Progenitor cell of endocrine pancreas (in vitro differentiated cells): ENCODE data around the gene LHB. TPM values are rescaled to one million over a fixed set of nuclear protein-coding genes. Genes with fewer than 3 reads are reported as not detected.
"Not testable (repeated sequence)": the region's sequence is repeated elsewhere in the genome, so short reads cannot be mapped to it uniquely, and the experiment has no call there.

Source experiments
- DNase-seq: peaks from one replicate; pipeline ENCODE4 v3.0.0; 2021; ENCODE audit warnings: low spot score; ENCODE audit not compliant: unreplicated experiment
- H3K27ac Mint-ChIP-seq: 2 replicates; pipeline ENCODE4 v1.8.0; 2021; ENCODE audit warnings: mild to moderate bottlenecking, moderate library complexity, mixed read lengths
- H3K27me3 Mint-ChIP-seq: 2 replicates; pipeline ENCODE4 v1.8.0; 2021; ENCODE audit warnings: mixed read lengths
- H3K36me3 Mint-ChIP-seq: 2 replicates; pipeline ENCODE4 v1.8.0; 2022; ENCODE audit warnings: mixed read lengths; ENCODE audit not compliant: insufficient read depth
- H3K4me1 Mint-ChIP-seq: 2 replicates; pipeline ENCODE4 v1.8.0; 2021; ENCODE audit warnings: low read depth, mixed read lengths
- H3K4me3 Mint-ChIP-seq: 2 replicates; pipeline ENCODE4 v1.8.0; 2021; ENCODE audit warnings: low read depth, mild to moderate bottlenecking, moderate library complexity, mixed read lengths
- H3K9me3 Mint-ChIP-seq: 2 replicates; pipeline ENCODE4 v1.8.0; 2021; ENCODE audit warnings: low read depth, mixed read lengths
- total RNA-seq: library from RNA; stranded (reverse); gene quantifications from 2 replicates; pipeline ENCODE4 v1.2.1, GENCODE V29; 2021
- TF ChIP-seq, protein P1 (sequence below): fragments of 200-600 bp; sonication (generic); IDR thresholded peaks from one replicate; pipeline ENCODE4 v1.5.0; 2021; ENCODE audit warnings: antibody characterized with exemption, mild to moderate bottlenecking; ENCODE audit not compliant: unreplicated experiment

The LHB gene
- total RNA-seq, 1 donor from 2014 or later: not detected

DNA sequence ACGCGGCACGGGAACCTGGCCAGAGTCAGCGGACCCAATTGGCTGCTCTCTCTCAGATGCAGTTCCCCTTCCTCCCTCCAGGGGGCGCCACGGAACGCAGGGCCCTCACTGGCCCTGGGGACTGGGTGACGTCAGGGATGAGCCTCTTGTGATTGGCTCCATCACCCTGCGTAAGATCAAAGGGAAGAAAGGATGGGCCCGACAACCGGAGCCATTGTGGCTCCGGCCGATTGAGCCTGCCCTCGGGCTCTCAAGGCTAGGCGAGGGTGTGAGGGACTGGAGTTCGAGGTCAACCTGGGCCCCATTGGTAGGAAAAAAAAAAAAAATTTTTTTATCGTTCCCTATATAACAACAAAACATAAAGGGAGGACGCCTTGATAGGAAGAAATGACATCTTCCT is 19.9 kb upstream of the LHB start, which contains the start of gene CGB1:
Gene CGB1, minus strand, starts transcription at position 81 of the 400 bp plus-strand sequence. CDS start 184 bp downstream, outside the sequence.
- DNase-seq: not testable (repeated sequence)

DNA sequence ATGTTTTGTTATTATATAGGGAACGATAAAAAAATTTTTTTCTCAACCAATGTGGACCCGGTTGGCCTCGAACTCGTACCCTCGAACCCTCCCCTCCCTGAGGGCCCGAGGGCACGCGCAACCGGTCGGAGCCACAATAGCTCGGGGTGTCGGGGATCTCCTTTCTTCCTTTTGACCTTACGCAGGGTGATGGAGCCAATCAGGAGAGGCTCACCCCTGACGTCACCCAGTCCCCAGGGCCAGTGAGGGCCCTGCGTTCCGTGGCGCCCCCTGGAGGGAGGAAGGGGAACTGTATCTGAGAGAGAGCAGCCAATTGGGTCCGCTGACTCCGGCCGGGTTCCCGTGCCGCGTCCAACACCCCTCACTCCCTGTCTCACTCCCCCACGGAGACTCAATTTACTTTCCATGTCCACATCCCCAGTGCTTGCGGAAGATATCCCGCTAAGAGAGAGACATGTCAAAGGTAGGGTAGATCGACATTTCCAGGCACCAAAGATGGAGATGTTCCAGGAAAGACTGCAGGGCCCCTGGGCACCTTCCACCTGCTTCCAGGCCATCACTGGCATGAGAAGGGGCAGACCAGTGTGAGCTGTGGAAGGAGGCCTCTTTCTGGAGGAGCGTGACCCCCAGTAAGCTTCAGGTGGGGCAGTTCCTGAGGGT is 14.9 kb upstream of the LHB start, which contains the start of gene CGB2:
Gene CGB2, plus strand, starts transcription at position 249 of the 660 bp plus-strand sequence. Its CDS starts 206 bp downstream, at position 455.
- H3K36me3 Mint-ChIP-seq, H3K9me3 Mint-ChIP-seq, H3K4me1 Mint-ChIP-seq, H3K4me3 Mint-ChIP-seq, DNase-seq, H3K27ac Mint-ChIP-seq: not testable (repeated sequence)
- peaks cover 23% of the 10 kb centered on the region for H3K27me3 Mint-ChIP-seq
- TF ChIP-seq, protein P1, sequence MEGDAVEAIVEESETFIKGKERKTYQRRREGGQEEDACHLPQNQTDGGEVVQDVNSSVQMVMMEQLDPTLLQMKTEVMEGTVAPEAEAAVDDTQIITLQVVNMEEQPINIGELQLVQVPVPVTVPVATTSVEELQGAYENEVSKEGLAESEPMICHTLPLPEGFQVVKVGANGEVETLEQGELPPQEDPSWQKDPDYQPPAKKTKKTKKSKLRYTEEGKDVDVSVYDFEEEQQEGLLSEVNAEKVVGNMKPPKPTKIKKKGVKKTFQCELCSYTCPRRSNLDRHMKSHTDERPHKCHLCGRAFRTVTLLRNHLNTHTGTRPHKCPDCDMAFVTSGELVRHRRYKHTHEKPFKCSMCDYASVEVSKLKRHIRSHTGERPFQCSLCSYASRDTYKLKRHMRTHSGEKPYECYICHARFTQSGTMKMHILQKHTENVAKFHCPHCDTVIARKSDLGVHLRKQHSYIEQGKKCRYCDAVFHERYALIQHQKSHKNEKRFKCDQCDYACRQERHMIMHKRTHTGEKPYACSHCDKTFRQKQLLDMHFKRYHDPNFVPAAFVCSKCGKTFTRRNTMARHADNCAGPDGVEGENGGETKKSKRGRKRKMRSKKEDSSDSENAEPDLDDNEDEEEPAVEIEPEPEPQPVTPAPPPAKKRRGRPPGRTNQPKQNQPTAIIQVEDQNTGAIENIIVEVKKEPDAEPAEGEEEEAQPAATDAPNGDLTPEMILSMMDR: peak; percentile 40

More for the DNA sequence above, 19.9 kb upstream of the LHB start, which contains the start of gene CGB1:
- H3K27me3 Mint-ChIP-seq: peaks cover 13% of the 10 kb centered on the region
- TF ChIP-seq, protein P1: peak; percentile 35
- not testable (repeated sequence) for H3K27ac Mint-ChIP-seq, H3K4me1 Mint-ChIP-seq, H3K4me3 Mint-ChIP-seq, H3K9me3 Mint-ChIP-seq, H3K36me3 Mint-ChIP-seq

DNA sequence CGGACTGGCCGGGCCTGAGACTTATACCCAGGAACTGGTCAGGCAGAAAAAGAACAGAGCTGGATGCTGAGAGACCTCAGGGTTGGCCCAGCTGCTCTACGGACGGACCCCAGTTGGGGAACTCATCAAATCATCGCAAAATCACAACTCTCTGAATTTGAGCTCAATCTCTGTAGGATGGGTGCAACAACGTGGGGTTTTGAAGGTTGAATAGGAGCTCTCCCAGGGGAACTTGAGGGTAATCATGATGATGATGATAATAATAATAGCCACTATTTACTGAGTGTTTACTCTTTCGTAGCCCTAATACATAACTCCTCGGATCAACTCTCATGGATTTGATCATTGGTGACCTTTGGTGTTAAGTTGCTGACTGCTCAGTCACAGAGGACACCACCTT is 13.4 kb upstream of the LHB start:
- H3K4me1 Mint-ChIP-seq, H3K36me3 Mint-ChIP-seq, H3K27ac Mint-ChIP-seq, DNase-seq, H3K4me3 Mint-ChIP-seq, H3K9me3 Mint-ChIP-seq: not testable (repeated sequence)
- H3K27me3 Mint-ChIP-seq: peaks cover 19% of the 10 kb centered on the region

DNA sequence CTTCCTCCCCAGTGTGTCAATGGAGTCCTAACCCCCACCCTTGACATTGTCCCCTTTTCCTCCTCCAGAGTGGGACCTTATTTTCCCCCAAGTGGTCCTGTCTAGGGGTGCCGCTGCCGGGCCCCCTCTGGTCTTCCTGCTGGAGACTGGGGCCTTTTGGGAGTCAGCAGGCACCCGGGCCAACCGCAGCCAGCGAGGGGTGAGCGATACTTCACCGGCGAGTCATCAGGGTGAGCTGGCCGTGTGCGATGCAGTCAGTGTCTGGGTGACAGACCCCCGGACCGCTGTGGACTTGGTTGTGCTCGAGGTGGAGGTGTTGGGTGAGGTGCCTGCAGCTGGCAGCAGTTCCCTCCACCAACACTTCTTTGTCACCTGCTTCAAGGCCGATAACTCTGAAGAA is 12.9 kb upstream of the LHB start:
- H3K9me3 Mint-ChIP-seq, DNase-seq, H3K4me3 Mint-ChIP-seq, H3K27ac Mint-ChIP-seq, H3K36me3 Mint-ChIP-seq, H3K4me1 Mint-ChIP-seq: not testable (repeated sequence)
- peaks cover 23% of the 10 kb centered on the region for H3K27me3 Mint-ChIP-seq

DNA sequence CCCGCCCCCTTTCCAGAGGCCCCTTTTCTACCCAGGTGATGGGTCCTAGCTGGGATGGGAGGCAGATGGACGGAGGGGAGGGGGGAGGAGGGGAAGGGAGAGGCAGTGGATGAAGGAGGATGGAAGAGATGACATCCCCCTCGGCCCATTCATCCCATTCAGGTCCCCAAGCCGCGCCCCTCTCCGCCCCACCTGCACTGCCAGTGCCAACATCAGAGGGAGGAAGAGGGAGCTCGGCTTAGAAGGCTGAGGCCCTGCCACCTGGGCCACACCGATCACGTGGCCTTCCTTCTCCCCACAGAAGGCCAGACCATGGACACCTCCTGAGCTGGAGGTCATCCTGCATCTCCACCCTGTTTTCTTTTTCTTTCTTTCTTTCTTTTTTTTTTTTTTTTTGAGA is 11.8 kb upstream of the LHB start:
- DNase-seq, H3K9me3 Mint-ChIP-seq, H3K27ac Mint-ChIP-seq, H3K36me3 Mint-ChIP-seq, H3K4me1 Mint-ChIP-seq, H3K4me3 Mint-ChIP-seq: not testable (repeated sequence)
- peaks cover 23% of the 10 kb centered on the region for H3K27me3 Mint-ChIP-seq

DNA sequence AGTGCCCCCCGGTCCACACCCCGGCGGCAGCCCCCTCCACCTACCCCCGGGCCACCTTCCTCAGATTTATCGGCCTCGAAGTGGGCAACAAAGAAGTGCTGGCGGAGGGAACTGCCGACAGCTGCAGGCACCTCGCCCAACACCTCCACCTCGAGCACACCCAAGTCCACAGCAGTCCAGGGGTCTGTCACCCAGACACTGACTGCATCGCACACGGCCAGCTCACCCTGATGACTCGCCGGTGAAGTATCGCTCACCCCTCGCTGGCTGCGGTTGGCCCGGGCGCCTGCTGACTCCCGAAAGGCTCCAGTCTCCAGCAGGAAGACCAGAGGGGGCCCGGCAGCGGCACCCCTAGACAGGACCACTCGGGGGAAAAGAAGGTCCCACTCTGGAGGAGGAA is 8.7 kb upstream of the LHB start:
- H3K27me3 Mint-ChIP-seq: peaks cover 31% of the 10 kb centered on the region
- not testable (repeated sequence) for H3K4me3 Mint-ChIP-seq, H3K9me3 Mint-ChIP-seq, H3K4me1 Mint-ChIP-seq, DNase-seq, H3K36me3 Mint-ChIP-seq, H3K27ac Mint-ChIP-seq

DNA sequence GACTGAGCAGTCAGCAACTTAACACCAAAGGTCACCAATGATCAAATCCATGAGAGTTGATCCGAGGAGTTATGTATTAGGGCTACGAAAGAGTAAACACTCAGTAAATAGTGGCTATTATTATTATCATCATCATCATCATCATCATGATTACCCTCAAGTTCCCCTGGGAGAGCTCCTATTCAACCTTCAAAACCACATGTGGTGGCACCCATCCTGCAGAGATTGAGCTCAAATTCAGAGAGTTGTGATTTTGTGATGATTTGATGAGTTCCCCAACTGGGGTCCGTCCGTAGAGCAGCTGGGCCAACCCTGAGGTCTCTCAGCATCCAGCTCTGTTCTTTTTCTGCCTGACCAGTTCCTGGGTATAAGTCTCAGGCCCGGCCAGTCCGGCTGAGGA is 8.2 kb upstream of the LHB start:
- H3K36me3 Mint-ChIP-seq, H3K27ac Mint-ChIP-seq, DNase-seq, H3K9me3 Mint-ChIP-seq, H3K4me1 Mint-ChIP-seq, H3K4me3 Mint-ChIP-seq: not testable (repeated sequence)
- H3K27me3 Mint-ChIP-seq: peaks cover 33% of the 10 kb centered on the region

DNA sequence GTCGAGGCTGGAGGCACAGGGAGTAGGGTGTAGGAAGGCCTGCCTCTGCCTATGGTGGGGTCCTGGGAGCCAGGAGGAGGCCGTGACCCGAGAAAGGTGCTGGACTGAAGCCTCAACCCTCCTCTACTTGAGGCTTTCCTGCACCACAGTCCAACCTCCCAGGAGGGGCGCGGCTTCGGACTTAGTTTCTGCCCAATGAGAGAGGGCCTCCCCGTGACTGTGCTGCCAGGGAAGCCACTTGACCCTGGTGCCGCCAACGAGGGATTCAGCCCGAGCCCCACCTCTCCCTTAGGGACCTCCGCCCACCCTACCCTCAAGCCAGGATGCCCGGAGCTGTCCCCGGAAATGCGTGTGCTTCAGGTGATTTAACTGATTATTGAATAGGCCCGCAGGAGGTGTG is 7.3 kb upstream of the LHB start, which contains the start of gene CGB3:
Gene CGB3, minus strand, starts transcription at position 101 of the 400 bp plus-strand sequence. CDS start 362 bp downstream, outside the sequence.
- not testable (repeated sequence) for DNase-seq, H3K4me1 Mint-ChIP-seq, H3K36me3 Mint-ChIP-seq, H3K9me3 Mint-ChIP-seq, H3K27ac Mint-ChIP-seq, H3K4me3 Mint-ChIP-seq
- H3K27me3 Mint-ChIP-seq: peaks cover 35% of the 10 kb centered on the region
